Stimulated activated CD8-positive, alpha-beta memory T cell treated with anti-CD3 and anti-CD28 coated beads, Interleukin-7, amount 100 ng/mL, for 24 hours (primary cell): ENCODE results near the gene TNS2.

Source experiments
- DNase-seq: peaks from one replicate; pipeline ENCODE4 v3.0.0-alpha.2; 2020; ENCODE audit warnings: low read depth

Gene TNS2

DNA sequence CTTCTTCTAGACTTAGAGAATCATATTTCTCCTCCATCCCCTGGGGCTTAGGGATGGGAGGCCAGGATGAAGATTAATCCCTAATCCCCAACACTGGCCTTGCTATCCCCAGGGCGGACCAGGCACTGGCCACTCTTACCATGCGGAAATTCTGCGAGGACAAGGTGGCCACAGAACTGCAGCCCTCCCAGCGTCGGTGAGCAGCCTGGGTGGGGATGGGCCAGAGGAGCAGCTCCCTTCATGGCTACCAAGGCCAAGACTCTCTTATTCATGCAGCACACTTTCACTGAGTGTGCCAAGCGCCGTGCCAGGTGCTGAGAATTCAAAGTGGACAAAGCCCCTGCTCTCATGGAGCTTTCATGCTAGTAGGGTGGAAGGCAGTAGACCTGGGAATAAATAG, 7.0 kb downstream of the TNS2 start:
- no peak for DNase-seq

DNA sequence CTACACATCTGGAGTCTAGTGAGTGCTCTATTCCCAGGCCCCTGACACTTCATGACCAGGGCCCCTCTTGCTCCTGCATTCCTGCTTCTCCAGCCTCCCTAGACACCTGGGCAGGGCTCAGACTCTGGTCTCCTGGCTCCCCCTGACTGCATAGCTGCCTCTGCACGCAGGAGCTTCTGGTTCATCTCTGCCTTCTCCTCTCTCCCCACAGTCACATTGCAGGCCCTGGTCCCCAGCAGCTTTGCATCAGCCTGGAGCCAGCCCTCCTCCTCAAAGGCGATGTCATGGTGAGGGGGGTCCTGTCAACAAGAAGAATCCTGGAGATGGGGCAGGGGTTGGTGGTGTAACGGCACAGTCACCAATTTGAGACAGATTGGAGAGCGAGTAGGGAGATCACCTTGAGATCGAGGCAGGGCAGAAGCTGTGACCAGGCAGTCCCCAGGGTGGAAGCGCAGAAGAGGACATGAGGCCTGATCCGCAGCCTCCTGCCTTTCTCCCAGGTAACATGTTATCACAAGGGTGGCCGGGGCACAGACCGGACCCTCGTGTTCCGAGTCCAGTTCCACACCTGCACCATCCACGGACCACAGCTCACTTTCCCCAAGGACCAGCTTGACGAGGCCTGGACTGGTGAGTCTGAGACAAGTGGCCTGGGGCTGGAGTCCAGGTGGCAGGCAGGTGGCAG, 8.1 kb downstream of the TNS2 start:
- no peak for DNase-seq

DNA sequence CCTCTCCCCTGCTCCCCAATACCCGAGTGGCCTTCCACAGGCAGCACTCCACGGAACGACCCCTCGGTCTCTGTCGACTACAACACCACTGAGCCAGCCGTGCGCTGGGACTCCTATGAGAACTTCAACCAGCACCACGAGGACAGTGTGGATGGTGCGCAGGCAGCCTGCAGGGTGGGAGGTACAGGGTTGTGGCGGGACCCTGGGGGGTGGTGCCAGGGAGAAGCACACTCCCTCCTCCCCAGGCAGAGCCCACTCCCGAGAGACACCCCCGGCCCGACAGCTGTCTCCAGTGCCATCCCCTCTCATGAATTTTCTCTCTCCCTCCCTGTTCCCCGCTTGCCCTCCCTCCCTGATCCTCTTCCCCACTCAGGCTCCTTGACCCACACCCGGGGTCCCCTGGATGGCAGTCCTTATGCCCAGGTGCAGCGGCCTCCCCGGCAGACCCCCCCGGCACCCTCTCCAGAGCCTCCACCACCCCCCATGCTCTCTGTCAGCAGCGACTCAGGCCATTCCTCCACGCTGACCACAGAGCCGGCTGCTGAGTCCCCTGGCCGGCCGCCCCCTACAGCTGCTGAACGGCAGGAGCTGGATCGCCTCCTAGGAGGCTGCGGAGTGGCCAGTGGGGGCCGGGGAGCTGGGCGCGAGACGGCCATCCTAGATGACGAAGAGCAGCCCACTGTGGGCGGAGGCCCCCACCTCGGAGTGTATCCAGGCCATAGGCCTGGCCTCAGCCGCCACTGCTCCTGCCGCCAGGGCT, 9.0 kb downstream of the TNS2 start:
- no peak for DNase-seq

DNA sequence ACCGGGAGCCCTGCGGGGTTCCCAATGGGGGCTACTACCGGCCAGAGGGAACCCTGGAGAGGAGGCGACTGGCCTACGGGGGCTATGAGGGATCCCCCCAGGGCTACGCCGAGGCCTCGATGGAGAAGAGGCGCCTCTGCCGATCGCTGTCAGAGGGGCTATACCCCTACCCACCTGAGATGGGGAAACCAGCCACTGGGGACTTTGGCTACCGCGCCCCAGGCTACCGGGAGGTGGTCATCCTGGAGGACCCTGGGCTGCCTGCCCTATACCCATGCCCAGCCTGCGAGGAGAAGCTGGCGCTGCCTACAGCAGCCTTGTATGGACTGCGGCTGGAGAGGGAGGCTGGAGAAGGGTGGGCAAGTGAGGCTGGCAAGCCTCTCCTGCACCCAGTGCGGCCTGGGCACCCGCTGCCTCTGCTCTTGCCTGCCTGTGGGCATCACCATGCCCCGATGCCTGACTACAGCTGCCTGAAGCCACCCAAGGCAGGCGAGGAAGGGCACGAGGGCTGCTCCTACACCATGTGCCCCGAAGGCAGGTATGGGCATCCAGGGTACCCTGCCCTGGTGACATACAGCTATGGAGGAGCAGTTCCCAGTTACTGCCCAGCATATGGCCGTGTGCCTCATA, 9.7 kb downstream of the TNS2 start:
- DNase-seq = no peak

DNA sequence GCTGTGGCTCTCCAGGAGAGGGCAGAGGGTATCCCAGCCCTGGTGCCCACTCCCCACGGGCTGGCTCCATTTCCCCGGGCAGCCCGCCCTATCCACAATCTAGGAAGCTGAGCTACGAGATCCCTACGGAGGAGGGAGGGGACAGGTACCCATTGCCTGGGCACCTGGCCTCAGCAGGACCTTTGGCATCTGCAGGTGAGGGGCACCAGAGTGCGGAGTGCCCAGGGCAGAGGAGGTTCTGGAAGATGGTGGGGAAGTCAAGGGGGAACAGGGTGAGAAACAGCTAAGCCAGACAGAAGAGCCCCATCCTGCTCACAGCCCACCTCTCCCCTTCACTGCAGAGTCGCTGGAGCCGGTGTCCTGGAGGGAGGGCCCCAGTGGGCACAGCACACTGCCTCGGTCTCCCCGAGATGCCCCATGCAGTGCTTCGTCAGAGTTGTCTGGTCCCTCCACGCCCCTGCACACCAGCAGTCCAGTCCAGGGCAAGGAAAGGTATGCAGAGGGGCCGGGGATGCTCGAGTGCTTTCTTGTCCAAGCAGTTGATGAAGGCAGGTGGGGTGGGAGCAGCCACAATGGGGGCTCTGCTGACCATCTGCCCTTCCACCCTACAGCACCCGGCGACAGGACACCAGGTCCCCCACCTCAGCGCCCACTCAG, 10.3 kb downstream of the TNS2 start:
- no peak for DNase-seq

DNA sequence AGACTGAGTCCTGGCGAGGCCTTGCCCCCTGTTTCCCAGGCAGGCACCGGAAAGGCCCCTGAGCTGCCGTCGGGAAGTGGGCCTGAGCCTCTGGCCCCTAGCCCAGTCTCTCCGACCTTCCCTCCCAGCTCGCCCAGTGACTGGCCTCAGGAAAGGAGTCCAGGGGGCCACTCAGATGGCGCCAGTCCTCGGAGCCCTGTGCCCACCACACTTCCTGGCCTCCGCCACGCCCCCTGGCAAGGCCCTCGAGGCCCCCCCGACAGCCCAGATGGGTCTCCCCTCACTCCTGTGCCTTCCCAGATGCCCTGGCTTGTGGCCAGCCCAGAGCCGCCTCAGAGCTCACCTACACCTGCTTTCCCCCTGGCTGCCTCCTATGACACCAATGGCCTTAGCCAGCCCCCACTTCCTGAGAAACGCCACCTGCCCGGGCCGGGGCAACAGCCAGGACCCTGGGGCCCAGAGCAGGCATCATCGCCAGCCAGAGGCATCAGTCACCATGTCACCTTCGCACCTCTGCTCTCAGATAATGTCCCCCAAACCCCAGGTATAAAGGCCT, 10.9 kb downstream of the TNS2 start:
- DNase-seq = no peak

DNA sequence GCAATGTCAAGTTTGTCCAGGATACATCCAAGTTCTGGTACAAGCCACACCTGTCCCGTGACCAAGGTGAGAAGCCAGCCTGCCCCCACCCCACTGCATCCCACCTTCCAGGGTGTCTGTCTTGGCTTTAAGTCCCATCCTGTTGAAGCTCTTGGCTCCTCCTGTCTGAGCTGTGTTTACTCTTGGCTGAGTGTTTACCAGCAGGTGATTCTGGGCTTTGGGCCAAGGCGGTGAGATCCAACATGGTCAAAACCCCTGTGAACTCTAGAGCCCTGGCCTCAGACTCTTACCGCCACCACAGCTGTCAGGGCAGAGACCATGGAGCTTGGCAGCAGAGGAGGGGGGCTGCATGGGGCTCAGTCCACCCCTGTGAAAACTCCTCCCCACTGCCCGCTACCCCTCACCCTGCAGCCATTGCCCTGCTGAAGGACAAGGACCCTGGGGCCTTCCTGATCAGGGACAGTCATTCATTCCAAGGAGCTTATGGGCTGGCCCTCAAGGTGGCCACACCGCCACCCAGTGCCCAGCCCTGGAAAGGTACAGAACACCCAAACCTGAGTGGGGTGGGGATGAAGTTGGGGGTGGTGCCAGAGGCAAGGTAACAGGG, 11.6 kb downstream of the TNS2 start:
- no peak for DNase-seq

DNA sequence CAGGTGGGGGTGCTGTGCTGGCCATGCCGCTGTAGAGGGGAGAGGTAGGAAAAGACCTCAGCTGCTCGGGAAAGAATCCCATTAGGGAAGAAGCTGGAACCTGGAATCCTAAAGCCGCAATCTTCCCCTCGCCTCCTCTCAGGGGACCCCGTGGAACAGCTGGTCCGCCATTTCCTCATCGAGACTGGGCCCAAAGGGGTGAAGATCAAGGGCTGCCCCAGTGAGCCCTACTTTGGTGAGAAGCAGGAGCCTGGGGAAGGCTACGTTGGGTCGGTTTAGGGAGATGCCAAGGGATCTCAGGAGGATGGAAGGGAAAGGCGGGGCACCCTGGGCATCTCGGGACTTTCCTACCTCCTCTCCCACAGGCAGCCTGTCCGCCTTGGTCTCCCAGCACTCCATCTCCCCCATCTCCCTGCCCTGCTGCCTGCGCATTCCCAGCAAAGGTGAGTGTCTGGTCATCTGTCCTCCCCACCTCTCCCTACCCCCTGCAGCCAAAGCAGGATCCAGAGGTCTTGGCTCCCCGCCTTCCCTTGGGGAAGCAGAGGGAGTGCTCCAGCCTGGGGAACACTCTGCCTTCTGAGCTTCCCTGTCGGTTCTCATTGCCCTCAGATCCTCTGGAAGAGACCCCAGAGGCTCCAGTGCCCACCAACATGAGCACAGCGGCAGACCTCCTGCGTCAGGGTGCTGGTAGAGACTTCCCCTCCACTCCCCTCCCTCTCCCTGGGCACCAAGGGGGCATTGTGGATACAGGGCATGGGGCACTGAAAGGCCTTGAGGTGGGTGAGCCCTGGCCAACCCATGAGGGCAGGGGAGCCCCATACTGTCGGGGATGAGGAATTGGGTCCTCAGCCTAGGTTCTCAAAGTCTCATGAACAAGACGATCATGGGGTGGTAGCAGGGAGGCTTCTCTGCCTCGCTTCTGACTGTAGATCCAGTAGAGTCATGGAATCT, 12.4 kb downstream of the TNS2 start:
- DNase-seq = no peak

DNA sequence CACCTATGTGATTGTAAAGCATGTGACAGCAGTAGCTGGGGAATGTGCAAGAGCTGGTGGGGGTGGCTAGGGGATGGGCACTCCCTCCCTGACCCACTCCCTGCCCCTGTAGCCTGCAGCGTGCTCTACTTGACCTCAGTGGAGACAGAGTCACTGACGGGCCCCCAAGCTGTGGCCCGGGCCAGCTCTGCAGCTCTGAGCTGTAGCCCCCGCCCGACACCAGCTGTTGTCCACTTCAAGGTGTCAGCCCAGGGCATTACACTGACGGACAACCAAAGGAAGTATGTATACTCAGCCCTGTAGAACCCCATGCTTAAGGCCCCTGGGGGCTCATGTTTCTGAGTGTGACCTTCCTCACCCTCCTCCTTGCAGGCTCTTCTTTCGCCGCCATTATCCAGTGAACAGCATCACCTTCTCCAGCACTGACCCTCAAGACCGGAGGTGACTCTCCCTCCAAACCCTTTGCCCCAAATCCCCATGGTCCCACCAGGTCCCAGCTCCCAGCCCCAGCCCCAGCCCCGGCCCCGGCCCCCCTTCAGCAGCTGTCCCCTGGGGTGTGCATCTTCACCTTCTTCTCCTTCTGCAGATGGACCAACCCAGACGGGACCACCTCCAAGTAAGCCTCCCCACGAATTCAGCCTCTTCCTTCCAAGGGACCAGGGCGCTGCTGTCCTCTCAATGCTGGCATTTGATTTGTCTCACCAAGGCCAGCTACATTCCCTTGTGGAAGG, 13.3 kb downstream of the TNS2 start:
- no peak for DNase-seq

DNA sequence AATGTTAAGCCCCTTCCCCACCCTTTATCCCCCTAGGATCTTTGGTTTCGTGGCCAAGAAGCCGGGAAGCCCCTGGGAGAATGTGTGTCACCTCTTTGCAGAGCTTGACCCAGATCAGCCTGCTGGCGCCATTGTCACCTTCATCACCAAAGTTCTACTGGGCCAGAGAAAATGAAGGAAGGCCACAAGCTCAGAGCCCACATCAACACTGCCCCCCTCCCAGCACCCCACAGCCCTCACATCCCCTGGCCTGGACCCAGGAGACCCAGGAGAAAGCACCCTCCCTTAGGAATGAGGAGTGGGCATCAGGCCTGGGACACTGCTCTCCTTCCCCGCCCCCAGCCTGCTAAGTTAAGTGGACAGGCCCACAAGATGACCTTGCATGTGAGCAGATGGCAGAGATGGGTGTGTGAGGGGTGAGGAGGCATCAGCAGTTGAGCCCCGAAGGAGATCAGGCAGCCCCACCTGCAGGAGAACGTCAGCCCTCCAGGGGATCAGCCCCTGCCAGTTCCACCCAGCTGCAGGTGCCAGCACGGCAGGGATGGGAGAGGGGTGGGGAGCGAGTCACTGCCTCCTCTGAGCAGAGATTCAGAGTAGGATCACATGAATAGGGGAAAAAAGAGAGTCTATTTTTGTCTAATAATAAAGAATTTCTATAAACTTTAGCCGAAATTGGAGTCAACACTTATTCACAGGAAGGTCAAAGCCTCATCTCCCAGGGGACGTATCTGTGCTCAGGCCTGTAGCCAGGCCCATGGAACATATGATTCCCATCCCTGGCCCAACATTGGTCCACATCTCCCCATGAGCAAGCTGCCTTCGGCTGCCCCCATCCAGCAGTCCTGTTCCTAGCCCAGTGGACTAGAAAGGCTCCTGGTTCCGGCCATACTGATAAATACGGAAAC, 14.1 kb downstream of the TNS2 start:
- no peak for DNase-seq

DNA sequence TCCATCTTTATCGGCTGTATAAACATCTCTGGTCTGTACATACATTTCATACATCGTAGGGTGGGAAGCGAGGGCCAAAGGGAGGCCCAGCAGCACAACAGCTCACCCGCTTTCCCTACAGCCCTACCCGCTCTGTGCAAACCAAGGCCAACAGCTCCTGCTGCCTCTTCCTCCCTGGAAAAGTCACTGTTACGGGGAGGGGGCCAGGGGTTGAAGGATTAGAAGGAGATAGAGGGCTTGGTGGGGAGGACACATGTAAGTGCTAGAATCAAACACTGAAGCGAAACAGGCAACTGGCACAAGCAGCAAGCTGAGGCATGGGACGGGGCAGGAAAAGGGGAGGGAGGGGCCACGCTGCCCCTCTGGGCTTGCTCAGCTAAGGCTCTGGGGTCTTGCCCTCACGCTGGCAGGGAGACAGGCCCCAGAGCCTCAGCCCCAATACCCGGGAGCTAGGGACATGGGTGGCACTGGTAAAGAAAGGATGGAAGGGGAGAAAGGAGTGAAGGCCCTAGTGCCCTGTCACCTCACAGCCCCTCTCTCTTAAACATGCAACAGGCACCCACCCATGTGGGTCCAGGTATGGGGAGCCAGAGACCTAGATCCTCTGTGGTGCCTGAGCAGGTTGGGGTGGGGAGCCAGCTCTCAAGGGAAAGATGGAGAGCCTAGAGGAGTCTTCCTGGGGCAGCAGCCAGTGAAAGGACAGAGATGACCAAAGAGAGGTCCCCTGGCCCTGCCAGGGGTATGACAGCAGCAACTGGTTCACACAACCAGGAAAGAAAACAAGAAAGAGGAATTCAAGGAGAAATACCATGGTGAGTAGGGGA, 15.0 kb downstream of the TNS2 start:
- DNase-seq = no peak

DNA sequence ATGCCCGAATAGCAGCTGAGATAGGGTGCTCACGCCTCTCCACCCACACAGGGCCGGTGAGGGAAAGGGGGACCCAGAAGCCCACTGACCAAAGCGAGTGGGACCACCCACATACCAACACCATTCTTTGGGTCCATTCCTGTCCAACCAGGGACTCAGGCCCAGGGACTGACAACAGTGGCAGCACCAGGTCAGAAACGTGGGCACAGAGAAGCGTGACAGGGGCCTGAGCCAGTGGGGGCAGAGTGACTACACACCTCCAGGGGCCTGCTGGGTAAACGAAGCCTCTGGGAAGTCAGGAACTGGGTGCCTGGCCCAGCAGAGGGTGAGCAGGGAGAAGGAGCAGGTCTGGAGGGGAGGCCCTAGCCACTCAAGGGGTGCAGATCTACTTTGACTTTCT, 15.6 kb downstream of the TNS2 start:
- no peak for DNase-seq

DNA sequence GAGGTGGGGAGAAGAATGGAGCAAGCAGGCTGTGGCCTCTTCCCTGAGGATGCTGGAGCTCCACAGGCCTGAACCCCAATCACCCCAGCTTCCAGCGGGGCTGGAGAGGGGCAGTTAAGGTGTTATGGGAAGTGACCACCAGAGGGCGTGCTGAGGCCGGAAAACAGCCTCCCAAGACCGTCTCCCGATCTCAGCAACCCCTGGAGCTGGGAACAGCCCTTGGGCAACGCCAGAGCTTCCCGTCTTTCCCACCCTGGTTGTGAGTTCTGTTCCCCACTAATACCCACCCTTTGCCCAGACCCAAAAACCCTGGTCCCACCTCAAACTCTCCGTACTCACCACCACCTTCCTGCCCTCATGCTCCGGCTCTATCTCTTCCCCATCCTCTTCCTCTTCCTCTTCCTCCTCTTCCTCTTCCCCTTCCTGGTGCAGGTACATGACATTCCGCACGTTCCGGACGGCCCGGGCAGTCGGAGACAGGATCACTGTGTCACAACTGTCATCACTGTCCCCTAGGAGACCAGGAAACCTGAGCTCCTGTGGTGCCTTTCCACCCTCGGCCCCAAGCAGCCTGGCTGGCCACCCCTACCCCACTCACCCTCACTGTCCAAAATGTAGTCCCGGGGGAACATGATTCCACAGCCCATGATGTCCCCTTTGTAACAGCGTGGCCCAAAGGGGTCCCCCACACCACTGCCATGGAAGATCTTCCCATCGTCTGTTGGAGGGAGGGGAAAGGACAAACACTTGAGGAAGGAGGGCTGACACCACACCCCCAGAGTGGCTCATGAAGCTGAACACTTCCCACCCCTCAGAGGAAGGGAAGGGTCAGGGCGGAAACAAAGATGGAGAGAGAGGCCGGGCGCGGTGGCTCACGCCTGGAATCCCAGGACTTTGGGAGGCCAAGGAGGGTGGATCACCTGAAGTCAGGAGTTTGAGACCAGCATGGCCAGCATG, 16.4 kb downstream of the TNS2 start:
- no peak for DNase-seq

DNA sequence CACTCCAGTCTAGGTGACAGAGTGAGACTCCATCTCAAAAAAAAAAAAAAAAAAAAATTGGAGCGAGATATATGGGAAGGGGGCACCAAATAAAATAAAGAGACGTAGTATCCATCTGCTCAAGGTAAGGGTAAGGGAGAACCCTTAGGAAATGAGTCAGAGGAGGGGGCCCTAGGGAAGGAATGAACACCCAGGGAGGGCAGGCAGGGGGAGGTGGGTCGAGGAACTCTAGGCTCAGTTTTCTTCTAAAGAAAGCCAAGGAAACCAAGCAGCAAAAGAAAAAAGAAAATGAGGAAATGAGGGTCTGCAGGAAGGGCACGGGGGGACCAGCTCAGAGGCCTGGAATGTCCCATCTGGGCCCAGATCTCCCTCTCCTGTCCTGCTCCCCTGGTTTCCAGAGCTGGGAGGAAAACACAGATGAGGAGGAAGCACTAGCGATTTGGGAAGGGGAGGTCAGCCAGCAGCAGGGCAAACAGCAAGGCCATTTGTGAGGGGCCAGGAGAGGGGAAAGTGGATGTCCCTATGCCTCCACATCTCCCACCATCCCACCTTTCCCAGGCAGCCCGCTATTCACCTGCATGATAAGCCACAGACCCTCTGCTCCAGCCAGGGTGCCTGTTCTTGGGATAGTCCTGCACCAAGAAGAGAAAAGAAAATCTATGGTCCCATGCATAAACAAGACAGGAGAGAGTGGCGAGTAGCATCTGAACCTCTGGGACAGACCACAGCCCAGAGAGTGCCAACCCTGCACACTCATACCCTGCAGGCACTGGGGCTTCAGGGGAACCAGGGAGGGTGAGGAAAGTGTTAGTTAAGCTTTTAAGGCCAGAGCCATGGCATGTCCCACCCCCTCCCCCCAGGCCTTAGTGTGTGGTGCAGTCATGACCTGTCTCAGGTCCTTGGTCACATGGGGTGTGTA, 17.5 kb downstream of the TNS2 start:
- DNase-seq = no peak

DNA sequence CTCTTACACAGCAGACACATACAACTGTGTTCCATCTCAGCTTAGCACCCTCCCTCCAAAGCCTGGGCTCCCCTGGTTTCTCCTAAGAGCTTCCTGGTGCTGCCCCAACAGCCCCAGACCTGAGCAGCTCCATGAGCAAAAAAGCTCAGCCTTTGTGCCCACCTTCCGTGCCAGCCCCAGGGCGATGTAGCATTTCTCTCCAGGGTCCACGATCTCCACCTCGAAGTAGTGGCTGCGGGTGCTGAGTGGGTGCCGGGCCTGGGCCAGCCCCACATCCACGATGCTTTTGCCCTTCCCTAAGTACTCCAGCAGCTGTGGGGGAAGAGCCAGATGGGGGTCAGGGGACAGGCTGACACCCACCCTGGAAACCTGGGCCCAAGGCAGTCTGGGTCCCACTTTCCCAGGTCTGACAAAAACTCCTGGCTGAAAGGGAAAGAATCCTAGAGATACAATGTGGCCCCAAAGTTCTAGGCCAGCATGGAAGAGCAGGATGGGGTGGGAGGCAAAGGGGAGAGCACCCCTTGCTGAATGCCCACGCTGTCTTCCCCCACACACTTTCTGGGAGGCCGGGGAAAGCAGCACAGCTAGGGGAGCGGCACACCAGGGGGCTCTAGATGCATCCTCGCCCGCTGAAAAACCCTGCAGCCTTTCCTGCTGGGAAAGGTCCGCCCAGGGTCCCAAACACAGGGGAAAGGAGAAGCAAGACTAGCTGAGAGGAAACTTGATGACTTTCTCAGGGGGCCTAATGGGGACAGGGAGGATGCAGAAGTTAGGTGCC, 18.3 kb downstream of the TNS2 start:
- no peak for DNase-seq
